HS-27A (cell line): ENCODE measurements around the gene DPYSL4.

Experiments
- DNase-seq: peaks from one replicate; pipeline ENCODE4 v3.0.0-alpha.2; 2012; ENCODE audit warnings: low read depth, missing footprints

The DPYSL4 gene

GRCh38 chr10:132186488-132187429 is at the start of gene DPYSL4:
TSS of gene DPYSL4 (plus strand) at chr10:132186948. CDS start at chr10:132187064, 116 bp downstream.
- DNase-seq, result no peak

- no peak for DNase-seq
Observed at GRCh38 chr10:132137111-132138072, 49.4 kb upstream of the DPYSL4 start.

GRCh38 chr10:132138133-132138532 is 48.6 kb upstream of the DPYSL4 start:
- no peak for DNase-seq

GRCh38 chr10:132138596-132138995 is 48.2 kb upstream of the DPYSL4 start:
- DNase-seq, result no peak

GRCh38 chr10:132139526-132139925 is 47.2 kb upstream of the DPYSL4 start:
- DNase-seq, result no peak

GRCh38 chr10:132140167-132140925 is 46.4 kb upstream of the DPYSL4 start:
- no peak for DNase-seq

- no peak for DNase-seq
Observed at GRCh38 chr10:132141076-132141475, 45.7 kb upstream of the DPYSL4 start.

GRCh38 chr10:132141526-132142395 is 45.0 kb upstream of the DPYSL4 start:
- no peak for DNase-seq

GRCh38 chr10:132142396-132143161 is 44.2 kb upstream of the DPYSL4 start:
- no peak for DNase-seq

- DNase-seq, result no peak
Observed at GRCh38 chr10:132143162-132143561, 43.6 kb upstream of the DPYSL4 start.

GRCh38 chr10:132144086-132144485 is 42.7 kb upstream of the DPYSL4 start:
- no peak for DNase-seq

GRCh38 chr10:132145002-132145401 is 41.7 kb upstream of the DPYSL4 start:
- DNase-seq, result no peak

- no peak for DNase-seq
Observed at GRCh38 chr10:132145521-132146185, 41.1 kb upstream of the DPYSL4 start.

- no peak for DNase-seq
Observed at GRCh38 chr10:132146271-132146671, 40.5 kb upstream of the DPYSL4 start.

GRCh38 chr10:132146941-132147915 is 39.5 kb upstream of the DPYSL4 start:
- DNase-seq, result no peak

GRCh38 chr10:132148261-132149251 is 38.2 kb upstream of the DPYSL4 start:
- DNase-seq, result no peak

- no peak for DNase-seq
Observed at GRCh38 chr10:132149271-132149670, 37.5 kb upstream of the DPYSL4 start.
